HAP-1 (cell line): ENCODE measurements around the gene PLXNA1.

ENCODE experiments used
- DNase-seq, 2 experiments: peaks; one replicate each; pipeline ENCODE4 v3.0.0-alpha.2; 2016 to 2020; ENCODE audit warnings: low spot score in 2 of 2
- H3K27me3 ChIP-seq: fragments of 250-450 bp; sonication (Bioruptor Pico); 2 replicates; pipeline ENCODE4 v1.5.1; 2020; ENCODE audit warnings: low read depth, mild to moderate bottlenecking, moderate library complexity
- H3K36me3 ChIP-seq: fragments of 250-450 bp; sonication (Bioruptor Pico); replicated peaks from 2 replicates; pipeline ENCODE4 v1.5.1; 2020; ENCODE audit warnings: mild to moderate bottlenecking
- H3K4me1 ChIP-seq: fragments of 250-450 bp; sonication (Bioruptor Pico); 2 replicates; pipeline ENCODE4 v1.5.1; 2020; ENCODE audit warnings: mild to moderate bottlenecking
- H3K4me3 ChIP-seq: fragments of 250-450 bp; sonication (Bioruptor Pico); 2 replicates; pipeline ENCODE4 v1.5.1; 2020; ENCODE audit warnings: mild to moderate bottlenecking, moderate library complexity
- H3K9me3 ChIP-seq: fragments of 250-450 bp; sonication (Bioruptor Pico); 2 replicates; pipeline ENCODE4 v1.5.1; 2020; ENCODE audit warnings: mild to moderate bottlenecking, moderate library complexity
- in situ Hi-C: fragments of 300-500 bp; cut with MboI; formaldehyde crosslinking; loops from 3 replicates; pipeline ENCODE4 v1.14.3; 2020; ENCODE audit warnings: low sequenced_read_pairs, inconsistent platforms, mixed read lengths

PLXNA1 gene

GRCh38 chr3:126999383-126999782, 16.5 kb downstream of the PLXNA1 start:
- H3K27me3 ChIP-seq = no peaks in the 10 kb centered on the region
- DNase-seq = no peak
- in situ Hi-C loops = no loop called here
- H3K4me1 ChIP-seq = no peaks in the 10 kb centered on the region
- no peak overlapping the region for H3K4me3 ChIP-seq
- H3K36me3 ChIP-seq = 0 out of 2 replicates have a peak, but pooled peaks cover 2% of the 10 kb centered on the region
- H3K9me3 ChIP-seq = no peaks in the 10 kb centered on the region

GRCh38 chr3:127000119-127000518, 17.2 kb downstream of the PLXNA1 start:
- no peaks in the 10 kb centered on the region for H3K27me3 ChIP-seq
- no peaks in the 10 kb centered on the region for H3K9me3 ChIP-seq
- no peaks in the 10 kb centered on the region for H3K4me1 ChIP-seq
- H3K36me3 ChIP-seq = 0 out of 2 replicates have a peak, but pooled peaks cover 2% of the 10 kb centered on the region
- H3K4me3 ChIP-seq = no peak overlapping the region
- in situ Hi-C loops = no loop called here
- DNase-seq = no peak

DNA sequence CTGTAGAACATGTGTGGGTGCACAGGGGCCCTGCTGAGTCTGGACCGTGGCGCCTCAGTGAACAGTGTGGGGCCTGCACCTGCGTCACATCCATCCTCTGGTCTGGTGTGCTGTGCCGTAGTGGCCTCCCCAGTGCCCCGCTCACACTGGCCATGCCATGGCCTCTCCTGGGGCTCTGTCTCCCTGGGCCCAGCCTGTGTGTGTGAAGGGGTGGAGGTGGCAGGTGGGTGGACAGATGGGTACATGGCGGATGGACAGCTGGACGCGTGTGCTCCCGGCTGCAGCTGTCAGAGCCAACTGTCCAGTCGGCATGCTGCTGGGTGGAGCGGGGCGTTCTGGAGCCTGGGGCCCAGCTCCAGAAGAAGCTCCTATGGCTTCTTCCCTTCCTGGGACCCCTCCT, 17.8 kb downstream of the PLXNA1 start:
- DNase-seq = no peak
- Histone ChIP-seq H3K4me3 (no peak overlapping the region), H3K9me3 (no peaks in the 10 kb centered on the region), H3K36me3 (0 out of 2 replicates have a peak, but pooled peaks cover 2% of the 10 kb centered on the region), H3K27me3 (no peaks in the 10 kb centered on the region), H3K4me1 (no peaks in the 10 kb centered on the region)
- in situ Hi-C loops = no loop called here

DNA sequence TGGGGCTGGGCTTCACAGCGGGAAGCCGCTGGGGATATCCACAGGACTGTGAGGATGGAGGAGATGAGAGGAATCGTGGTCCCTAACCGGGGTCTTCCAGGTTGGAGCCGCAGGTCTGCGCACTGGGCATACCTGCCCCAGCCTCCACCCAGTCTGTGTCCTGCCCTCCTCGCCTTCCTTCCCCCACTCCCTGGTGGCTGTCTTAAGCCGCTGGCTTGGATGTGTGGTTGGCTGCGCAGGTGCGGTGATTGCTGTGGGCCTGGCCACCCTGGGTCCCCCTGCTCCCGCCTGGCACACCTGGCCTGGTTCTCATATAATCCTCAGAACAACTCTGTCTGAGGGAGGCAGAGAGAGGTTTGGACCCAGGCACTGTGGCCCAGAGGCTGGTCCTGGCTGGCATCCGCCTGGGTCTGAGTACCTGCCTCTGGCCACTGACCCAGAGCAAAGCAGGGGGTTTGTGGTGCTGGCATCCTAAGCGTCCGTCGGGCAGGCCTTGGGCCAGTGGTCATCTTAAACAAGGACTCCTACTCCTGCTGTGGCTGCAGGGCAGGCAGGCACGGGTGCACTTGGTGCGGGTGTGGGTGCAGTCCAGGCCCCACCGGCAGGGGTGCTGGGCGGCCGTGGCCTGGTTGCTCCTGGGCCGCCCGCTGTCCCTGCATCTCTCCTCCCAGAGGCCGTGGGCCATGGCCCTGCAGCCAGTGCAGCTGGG, 18.7 kb downstream of the PLXNA1 start:
- Histone ChIP-seq H3K36me3 (peaks cover 2% of the 10 kb centered on the region; the same call in 1 of the 2 replicates), H3K4me1 (no peaks in the 10 kb centered on the region), H3K27me3 (no peaks in the 10 kb centered on the region), H3K4me3 (no peak overlapping the region), H3K9me3 (no peaks in the 10 kb centered on the region)
- DNase-seq = no peak
- in situ Hi-C loops = no loop called here

- DNase-seq = peak in 1 of 2 experiments; percentile 58
- no peaks in the 10 kb centered on the region for H3K27me3 ChIP-seq
- H3K36me3 ChIP-seq = peaks cover 3% of the 10 kb centered on the region
- no peak overlapping the region for H3K4me3 ChIP-seq
- in situ Hi-C loops = no loop called here
- H3K4me1 ChIP-seq = no peaks in the 10 kb centered on the region
- no peaks in the 10 kb centered on the region for H3K9me3 ChIP-seq
Measured at GRCh38 chr3:127002195-127003174, 19.6 kb downstream of the PLXNA1 start.

DNA sequence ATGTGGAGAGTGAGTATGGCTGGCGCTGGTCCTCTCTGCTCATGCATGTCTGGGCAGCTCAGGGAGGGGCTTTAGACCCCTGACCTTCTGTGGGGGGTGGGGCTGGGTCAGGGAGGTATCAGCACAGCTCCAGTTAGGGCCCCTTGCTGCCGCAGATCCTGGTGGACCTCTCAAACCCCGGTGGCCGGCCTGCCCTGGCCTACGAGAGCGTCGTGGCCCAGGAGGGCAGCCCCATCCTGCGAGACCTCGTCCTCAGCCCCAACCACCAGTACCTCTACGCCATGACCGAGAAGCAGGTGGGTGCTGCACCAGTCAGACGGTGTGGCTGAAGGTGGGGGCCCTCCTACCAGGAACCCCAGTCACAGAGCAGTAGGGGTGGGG, 20.2 kb downstream of the PLXNA1 start:
- Histone ChIP-seq H3K27me3 (no peaks in the 10 kb centered on the region), H3K36me3 (peaks cover 5% of the 10 kb centered on the region), H3K4me1 (no peaks in the 10 kb centered on the region), H3K9me3 (no peaks in the 10 kb centered on the region), H3K4me3 (no peak overlapping the region)
- in situ Hi-C loops = no loop called here
- DNase-seq = no peak

GRCh38 chr3:127003601-127004280, 20.8 kb downstream of the PLXNA1 start:
- Histone ChIP-seq H3K4me1 (no peaks in the 10 kb centered on the region), H3K27me3 (no peaks in the 10 kb centered on the region), H3K36me3 (peaks cover 5% of the 10 kb centered on the region), H3K9me3 (no peaks in the 10 kb centered on the region), H3K4me3 (no peak overlapping the region)
- in situ Hi-C loops = no loop called here
- no peak for DNase-seq

- H3K4me1 ChIP-seq = no peaks in the 10 kb centered on the region
- no peak for DNase-seq
- peaks cover 5% of the 10 kb centered on the region for H3K36me3 ChIP-seq
- H3K27me3 ChIP-seq = no peaks in the 10 kb centered on the region
- no peak overlapping the region for H3K4me3 ChIP-seq
- H3K9me3 ChIP-seq = no peaks in the 10 kb centered on the region
- in situ Hi-C loops = no loop called here
Measured at GRCh38 chr3:127004641-127005397, 21.9 kb downstream of the PLXNA1 start.

GRCh38 chr3:127005864-127006500, 23.1 kb downstream of the PLXNA1 start:
- DNase-seq = no peak
- Histone ChIP-seq H3K9me3 (no peaks in the 10 kb centered on the region), H3K4me3 (no peak overlapping the region), H3K27me3 (no peaks in the 10 kb centered on the region), H3K36me3 (peaks cover 5% of the 10 kb centered on the region), H3K4me1 (no peaks in the 10 kb centered on the region)
- in situ Hi-C loops = no loop called here

DNA sequence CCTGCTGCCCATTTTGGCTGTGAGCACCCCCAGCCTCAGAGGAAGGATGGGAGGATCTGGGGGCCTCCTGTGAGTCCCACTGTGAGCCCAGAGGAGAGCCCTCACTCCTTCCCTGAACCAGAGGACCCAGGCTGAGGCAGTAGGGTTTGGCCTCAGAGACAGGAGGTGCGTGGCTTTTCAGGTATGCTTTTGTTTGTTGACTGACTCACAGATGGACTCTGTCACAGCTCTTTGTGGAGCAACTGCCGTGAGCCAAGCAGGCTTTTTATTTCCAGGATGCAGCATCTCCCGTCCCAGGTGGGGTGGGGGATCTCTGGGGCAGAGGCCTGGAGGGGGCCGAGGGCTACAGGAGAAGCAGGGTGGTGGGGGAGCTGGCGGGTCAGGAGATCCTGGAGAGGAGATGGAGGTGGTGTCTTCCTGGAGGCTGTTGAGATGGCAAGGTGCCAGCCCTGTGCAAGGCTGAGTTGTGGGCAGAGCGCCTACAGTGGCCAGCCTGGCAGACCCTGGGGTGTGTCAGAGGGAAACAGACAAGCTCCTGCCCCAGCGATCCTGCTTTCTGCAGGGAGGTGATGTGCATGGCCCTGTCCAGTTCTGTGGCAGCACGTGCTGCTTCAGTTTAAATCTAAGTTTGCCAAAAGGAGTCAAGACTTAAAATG, 24.0 kb downstream of the PLXNA1 start:
- no peaks in the 10 kb centered on the region for H3K4me1 ChIP-seq
- H3K4me3 ChIP-seq = no peak overlapping the region
- H3K9me3 ChIP-seq = no peaks in the 10 kb centered on the region
- H3K27me3 ChIP-seq = no peaks in the 10 kb centered on the region
- in situ Hi-C loops = no loop called here
- H3K36me3 ChIP-seq = peaks cover 10% of the 10 kb centered on the region
- DNase-seq = no peak

- DNase-seq = no peak
- H3K4me1 ChIP-seq = no peaks in the 10 kb centered on the region
- H3K4me3 ChIP-seq = no peak overlapping the region
- peaks cover 16% of the 10 kb centered on the region for H3K36me3 ChIP-seq
- H3K27me3 ChIP-seq = no peaks in the 10 kb centered on the region
- no peaks in the 10 kb centered on the region for H3K9me3 ChIP-seq
- in situ Hi-C loops = no loop called here
Measured at GRCh38 chr3:127008236-127008635, 25.3 kb downstream of the PLXNA1 start.

DNA sequence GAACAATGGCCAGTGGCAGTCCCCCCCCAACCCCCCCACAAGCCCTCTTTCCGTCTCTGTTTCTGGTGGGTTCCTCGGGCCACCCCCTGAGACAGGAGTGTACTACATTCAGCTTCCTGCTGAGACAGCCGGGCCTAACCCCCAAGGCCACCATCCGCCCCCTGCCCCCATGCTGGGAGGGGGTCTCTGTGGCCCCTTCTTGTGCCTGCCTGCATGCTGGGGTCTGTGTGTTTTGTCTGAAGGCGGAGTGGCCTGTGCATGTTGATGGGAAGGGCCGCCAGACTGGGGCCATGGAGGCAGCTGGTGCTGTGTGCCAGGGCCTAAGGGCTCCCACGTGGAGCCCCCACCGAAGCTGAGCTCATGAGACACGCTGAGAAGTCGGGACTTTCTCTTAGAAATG, 26.6 kb downstream of the PLXNA1 start:
- Histone ChIP-seq H3K4me3 (no peak overlapping the region), H3K4me1 (no peaks in the 10 kb centered on the region), H3K27me3 (no peaks in the 10 kb centered on the region), H3K9me3 (no peaks in the 10 kb centered on the region), H3K36me3 (peaks cover 14% of the 10 kb centered on the region)
- in situ Hi-C loops = no loop called here
- DNase-seq = no peak
